Measurements from ENCODE around the gene ADRA2B.

DNA sequence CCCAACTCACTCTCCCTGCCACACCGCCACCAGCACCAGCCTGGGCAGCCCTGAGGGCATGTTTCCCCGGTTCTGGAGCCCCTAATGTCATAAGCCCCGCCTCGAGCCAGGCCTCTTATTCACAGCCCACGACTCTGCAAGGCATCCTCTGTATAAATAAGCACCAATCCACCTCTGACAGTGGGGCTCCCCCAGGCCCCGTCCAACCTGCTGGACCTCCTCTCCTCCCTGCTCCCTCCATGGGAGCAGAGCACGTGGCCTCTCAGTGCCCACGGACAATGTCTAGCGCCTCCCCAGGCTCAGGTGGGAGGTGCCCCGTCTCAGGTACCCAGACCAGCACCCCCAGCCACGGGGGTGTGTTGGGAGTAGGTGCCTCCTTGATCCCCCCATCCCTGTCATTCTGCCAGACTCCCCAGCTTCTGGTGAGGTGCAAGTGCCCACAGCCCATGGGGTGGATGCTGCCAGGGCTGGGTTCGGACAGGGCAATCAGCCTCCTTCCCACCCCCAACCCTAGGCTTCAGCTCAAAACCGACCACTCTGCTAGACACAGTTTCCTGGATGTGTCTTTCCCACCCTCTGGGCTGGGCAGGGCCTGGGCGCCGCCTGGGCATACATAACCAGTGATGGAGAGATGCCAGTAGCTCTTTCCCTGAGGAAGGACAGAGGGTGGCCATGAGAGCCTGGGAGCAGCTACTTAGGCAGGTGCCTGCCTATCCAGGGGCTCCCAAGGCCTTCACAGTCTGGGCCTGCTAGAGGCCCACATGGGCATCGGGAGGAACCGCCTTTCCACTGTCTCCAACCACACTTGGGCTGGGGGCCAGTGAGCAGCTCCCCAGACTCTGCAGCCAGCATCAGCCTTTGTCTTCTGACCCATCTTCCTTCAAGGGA is 1.6 kb upstream of the ADRA2B start:
- TF ChIP-seq, protein P1, sequence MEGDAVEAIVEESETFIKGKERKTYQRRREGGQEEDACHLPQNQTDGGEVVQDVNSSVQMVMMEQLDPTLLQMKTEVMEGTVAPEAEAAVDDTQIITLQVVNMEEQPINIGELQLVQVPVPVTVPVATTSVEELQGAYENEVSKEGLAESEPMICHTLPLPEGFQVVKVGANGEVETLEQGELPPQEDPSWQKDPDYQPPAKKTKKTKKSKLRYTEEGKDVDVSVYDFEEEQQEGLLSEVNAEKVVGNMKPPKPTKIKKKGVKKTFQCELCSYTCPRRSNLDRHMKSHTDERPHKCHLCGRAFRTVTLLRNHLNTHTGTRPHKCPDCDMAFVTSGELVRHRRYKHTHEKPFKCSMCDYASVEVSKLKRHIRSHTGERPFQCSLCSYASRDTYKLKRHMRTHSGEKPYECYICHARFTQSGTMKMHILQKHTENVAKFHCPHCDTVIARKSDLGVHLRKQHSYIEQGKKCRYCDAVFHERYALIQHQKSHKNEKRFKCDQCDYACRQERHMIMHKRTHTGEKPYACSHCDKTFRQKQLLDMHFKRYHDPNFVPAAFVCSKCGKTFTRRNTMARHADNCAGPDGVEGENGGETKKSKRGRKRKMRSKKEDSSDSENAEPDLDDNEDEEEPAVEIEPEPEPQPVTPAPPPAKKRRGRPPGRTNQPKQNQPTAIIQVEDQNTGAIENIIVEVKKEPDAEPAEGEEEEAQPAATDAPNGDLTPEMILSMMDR (IDR thresholded peaks at IDR 0.05) = no peak
- no peak for TF ChIP-seq POLR2A (IDR thresholded peaks at IDR 0.05)
